HFFc6 (cell line): Measurements from ENCODE around the gene CBFA2T2. TPM values are rescaled to one million over a fixed set of nuclear protein-coding genes. Genes with fewer than 3 reads are reported as not detected.

ENCODE experiments used
- DNase-seq: peaks from one replicate; pipeline ENCODE4 v3.0.0-alpha.2; 2018
- H3K27ac Mint-ChIP-seq: 2 replicates; pipeline ENCODE4 v1.8.0; 2020; ENCODE audit warnings: mild to moderate bottlenecking, mixed read lengths
- H3K27me3 Mint-ChIP-seq: 2 replicates; pipeline ENCODE4 v1.8.0; 2021; ENCODE audit warnings: mild to moderate bottlenecking, moderate library complexity, mixed read lengths; ENCODE audit not compliant: insufficient read depth
- H3K36me3 Mint-ChIP-seq: 2 replicates; pipeline ENCODE4 v1.8.0; 2021; ENCODE audit warnings: low read depth, mixed read lengths
- H3K4me1 Mint-ChIP-seq: 2 replicates; pipeline ENCODE4 v1.8.0; 2020; ENCODE audit warnings: low read depth, mixed read lengths
- H3K4me3 Mint-ChIP-seq: 2 replicates; pipeline ENCODE4 v1.8.0; 2020; ENCODE audit warnings: mild to moderate bottlenecking, moderate library complexity, mixed read lengths
- H3K9me3 Mint-ChIP-seq: 2 replicates; pipeline ENCODE4 v1.8.0; 2020; ENCODE audit warnings: mild to moderate bottlenecking, mixed read lengths
- total RNA-seq, 6 experiments: library from RNA; stranded (reverse); fragmentation: NEBNext Ultra II Directional; extraction: Animal tissue kit (Norgen Biotek cat#: 25700); gene quantifications; 2 replicates in 1 of 6; 3 replicates in 5 of 6; pipeline ENCODE4 v1.2.3, GENCODE V29; 2021
- TF ChIP-seq, protein P1 (sequence below): fragments of 200-600 bp; sonication (generic); IDR thresholded peaks from 2 replicates; pipeline ENCODE4 v1.5.0; 2021; ENCODE audit warnings: antibody characterized with exemption, mild to moderate bottlenecking

The CBFA2T2 gene
- total RNA-seq, 6 experiments from 2014 or later, result 7.0 to 9.1 (median 8.0) TPM

GRCh38 chr20:33676652-33677645 is 187.1 kb downstream of the CBFA2T2 start:
- TF ChIP-seq, protein P1, sequence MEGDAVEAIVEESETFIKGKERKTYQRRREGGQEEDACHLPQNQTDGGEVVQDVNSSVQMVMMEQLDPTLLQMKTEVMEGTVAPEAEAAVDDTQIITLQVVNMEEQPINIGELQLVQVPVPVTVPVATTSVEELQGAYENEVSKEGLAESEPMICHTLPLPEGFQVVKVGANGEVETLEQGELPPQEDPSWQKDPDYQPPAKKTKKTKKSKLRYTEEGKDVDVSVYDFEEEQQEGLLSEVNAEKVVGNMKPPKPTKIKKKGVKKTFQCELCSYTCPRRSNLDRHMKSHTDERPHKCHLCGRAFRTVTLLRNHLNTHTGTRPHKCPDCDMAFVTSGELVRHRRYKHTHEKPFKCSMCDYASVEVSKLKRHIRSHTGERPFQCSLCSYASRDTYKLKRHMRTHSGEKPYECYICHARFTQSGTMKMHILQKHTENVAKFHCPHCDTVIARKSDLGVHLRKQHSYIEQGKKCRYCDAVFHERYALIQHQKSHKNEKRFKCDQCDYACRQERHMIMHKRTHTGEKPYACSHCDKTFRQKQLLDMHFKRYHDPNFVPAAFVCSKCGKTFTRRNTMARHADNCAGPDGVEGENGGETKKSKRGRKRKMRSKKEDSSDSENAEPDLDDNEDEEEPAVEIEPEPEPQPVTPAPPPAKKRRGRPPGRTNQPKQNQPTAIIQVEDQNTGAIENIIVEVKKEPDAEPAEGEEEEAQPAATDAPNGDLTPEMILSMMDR, result no peak
- no peak for DNase-seq
- H3K36me3 Mint-ChIP-seq, result 0 out of 2 replicates have a peak, but pooled peaks cover 2% of the 10 kb centered on the region
- peaks cover 2% of the 10 kb centered on the region; the same call in 1 of the 2 replicates for H3K27me3 Mint-ChIP-seq
- peaks cover 50% of the 10 kb centered on the region for H3K4me1 Mint-ChIP-seq
- H3K9me3 Mint-ChIP-seq, result no peaks in the 10 kb centered on the region
- no peak overlapping the region; the same call in 1 of the 2 replicates for H3K27ac Mint-ChIP-seq
- H3K4me3 Mint-ChIP-seq, result no peak overlapping the region

- H3K27me3 Mint-ChIP-seq, result peaks cover 2% of the 10 kb centered on the region; the same call in 1 of the 2 replicates
- TF ChIP-seq, protein P1, result no peak
- no peak overlapping the region for H3K4me3 Mint-ChIP-seq
- H3K4me1 Mint-ChIP-seq, result peaks cover 47% of the 10 kb centered on the region
- no peak for DNase-seq
- no peaks in the 10 kb centered on the region for H3K36me3 Mint-ChIP-seq
- H3K27ac Mint-ChIP-seq, result no peak overlapping the region
- H3K9me3 Mint-ChIP-seq, result no peaks in the 10 kb centered on the region
These were observed 188.3 kb downstream of the CBFA2T2 start for GRCh38 chr20:33677991-33678702.

- no peak for DNase-seq
- H3K4me3 Mint-ChIP-seq, result no peak overlapping the region
- no peak overlapping the region for H3K27ac Mint-ChIP-seq
- no peaks in the 10 kb centered on the region for H3K36me3 Mint-ChIP-seq
- H3K27me3 Mint-ChIP-seq, result peaks cover 5% of the 10 kb centered on the region
- TF ChIP-seq, protein P1, result no peak
- no peaks in the 10 kb centered on the region for H3K9me3 Mint-ChIP-seq
- peaks cover 47% of the 10 kb centered on the region for H3K4me1 Mint-ChIP-seq
These were observed 190.0 kb downstream of the CBFA2T2 start for GRCh38 chr20:33679758-33680485.

DNA sequence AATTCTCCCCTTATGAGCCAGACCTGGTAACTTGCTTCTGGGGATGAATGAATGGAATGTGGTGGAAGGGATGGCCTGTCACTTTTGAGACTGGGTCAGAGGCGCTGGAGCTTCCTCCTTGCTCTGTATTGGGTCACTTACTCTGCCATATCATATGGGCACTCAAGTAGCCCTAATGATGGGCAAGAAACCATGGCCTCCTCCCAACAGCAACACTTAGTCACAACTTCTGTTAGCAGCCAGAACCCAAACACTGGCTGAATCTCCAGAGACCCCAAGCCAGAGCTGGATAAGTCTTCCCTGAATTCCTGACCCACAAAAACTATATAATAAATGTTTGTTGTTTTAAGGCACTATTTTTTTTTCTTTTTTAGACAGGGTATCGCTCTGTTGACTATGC is 190.8 kb downstream of the CBFA2T2 start:
- Mint-ChIP-seq H3K4me1 (peaks cover 46% of the 10 kb centered on the region), H3K36me3 (no peaks in the 10 kb centered on the region), H3K9me3 (no peaks in the 10 kb centered on the region), H3K27ac (no peak overlapping the region), H3K27me3 (peaks cover 5% of the 10 kb centered on the region), H3K4me3 (no peak overlapping the region)
- no peak for DNase-seq
- TF ChIP-seq, protein P1, result no peak

- H3K4me3 Mint-ChIP-seq, result no peak overlapping the region
- H3K4me1 Mint-ChIP-seq, result peaks cover 40% of the 10 kb centered on the region
- peaks cover 5% of the 10 kb centered on the region for H3K27me3 Mint-ChIP-seq
- no peaks in the 10 kb centered on the region for H3K9me3 Mint-ChIP-seq
- no peak overlapping the region for H3K27ac Mint-ChIP-seq
- no peak for DNase-seq
- TF ChIP-seq, protein P1, result no peak
- H3K36me3 Mint-ChIP-seq, result no peaks in the 10 kb centered on the region
These were observed 191.4 kb downstream of the CBFA2T2 start for GRCh38 chr20:33681288-33681687.
